GM12801 (cell line): ENCODE data around the gene FKBP15.

ENCODE experiments used
- TF ChIP-seq, protein P1 (sequence below): IDR thresholded peaks from one replicate; pipeline ENCODE4 v1.5.1; 2011; ENCODE audit warnings: control low read depth; ENCODE audit not compliant: insufficient read length; ENCODE audit errors: extremely low read depth

Gene FKBP15

GRCh38 chr9:113152699-113153098, 68.4 kb downstream of the FKBP15 start:
- TF ChIP-seq, protein P1, sequence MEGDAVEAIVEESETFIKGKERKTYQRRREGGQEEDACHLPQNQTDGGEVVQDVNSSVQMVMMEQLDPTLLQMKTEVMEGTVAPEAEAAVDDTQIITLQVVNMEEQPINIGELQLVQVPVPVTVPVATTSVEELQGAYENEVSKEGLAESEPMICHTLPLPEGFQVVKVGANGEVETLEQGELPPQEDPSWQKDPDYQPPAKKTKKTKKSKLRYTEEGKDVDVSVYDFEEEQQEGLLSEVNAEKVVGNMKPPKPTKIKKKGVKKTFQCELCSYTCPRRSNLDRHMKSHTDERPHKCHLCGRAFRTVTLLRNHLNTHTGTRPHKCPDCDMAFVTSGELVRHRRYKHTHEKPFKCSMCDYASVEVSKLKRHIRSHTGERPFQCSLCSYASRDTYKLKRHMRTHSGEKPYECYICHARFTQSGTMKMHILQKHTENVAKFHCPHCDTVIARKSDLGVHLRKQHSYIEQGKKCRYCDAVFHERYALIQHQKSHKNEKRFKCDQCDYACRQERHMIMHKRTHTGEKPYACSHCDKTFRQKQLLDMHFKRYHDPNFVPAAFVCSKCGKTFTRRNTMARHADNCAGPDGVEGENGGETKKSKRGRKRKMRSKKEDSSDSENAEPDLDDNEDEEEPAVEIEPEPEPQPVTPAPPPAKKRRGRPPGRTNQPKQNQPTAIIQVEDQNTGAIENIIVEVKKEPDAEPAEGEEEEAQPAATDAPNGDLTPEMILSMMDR, result no peak

- TF ChIP-seq, protein P1, result no peak
Observed at GRCh38 chr9:113151696-113152630, 69.1 kb downstream of the FKBP15 start.

DNA sequence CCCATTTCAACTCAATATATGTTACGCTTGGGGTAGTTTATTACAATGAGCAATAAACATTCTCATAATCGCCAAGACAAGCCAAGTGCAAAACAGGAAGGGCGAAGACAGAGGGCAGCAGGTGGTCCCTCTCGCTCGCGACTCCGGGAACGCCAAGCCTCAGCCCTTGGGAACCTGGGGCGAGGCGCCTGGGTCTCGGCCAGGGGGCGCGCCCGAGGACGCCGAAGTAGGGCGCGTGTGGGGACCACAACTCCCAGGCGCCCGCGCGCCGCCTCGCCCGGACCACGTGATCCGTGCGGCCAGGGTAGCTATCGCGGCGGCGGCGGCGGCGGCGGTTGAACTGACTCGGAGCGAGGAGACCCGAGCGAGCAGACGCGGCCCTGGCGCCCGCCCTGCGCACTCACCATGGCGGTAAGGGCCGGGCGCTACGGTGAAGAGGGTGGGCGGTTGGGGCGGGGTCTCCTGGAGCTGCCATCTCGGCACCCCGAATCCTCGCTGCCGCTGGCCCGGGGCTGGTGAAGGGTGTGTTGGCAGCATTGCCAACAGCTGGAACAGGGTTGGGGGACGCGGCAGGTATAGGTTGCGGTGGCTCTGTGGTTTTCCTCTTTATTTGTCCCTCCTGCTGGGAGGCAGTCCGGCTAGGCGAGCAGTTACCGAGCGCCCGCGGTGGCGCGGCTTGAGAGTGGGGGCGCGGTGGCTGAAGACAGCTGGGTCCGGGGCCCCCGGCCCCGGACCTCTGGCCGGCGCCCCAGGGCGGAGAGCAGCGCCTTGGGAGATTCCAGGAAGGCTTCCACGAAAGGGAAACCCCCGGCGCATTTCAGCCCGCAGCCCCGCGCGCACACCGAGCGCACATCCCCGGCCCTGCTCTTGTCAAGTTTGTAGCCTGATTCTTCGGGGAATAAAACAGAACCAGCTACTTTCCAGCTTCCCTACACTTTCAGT, 70.1 kb downstream of the FKBP15 start, which contains the start of gene SLC31A2:
TSS of gene SLC31A2 (plus strand) at position 338 of the 942 bp plus-strand sequence. CDS start at position 406, 68 bp downstream.
- TF ChIP-seq, protein P1, result no peak

DNA sequence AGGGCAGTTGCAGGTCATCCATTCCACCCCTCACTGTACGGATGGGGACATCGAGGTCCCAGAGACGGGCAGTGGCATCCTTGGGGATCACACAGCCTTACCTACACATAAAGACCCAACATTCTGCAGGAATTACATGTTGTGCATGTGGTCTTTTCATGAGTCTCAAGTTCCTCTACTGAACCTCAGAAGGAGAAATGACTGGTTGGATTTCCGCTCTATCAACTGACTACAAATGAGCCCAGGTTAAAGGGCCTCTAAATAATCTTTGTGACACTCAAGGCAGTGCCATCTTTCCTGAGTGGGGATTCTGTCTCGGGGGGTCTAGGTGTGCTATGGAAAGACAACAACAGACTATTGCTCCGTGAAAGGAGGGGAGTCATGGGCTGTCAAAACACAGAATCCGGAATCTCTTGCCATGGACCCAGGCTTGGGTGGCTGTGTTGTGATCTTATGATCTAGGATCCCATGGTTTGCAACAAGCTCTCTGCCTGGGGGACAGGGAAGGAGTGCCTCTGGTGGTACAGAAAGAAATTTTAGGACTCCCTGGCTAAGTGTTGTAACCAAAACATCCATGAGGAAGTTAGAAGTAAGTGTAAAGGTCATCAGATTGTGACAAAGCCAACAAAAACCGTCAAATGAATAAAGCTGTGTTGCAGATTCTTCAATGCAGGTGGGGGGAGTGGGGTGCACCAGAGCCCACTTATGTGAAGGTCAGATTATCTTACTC, 72.1 kb downstream of the FKBP15 start:
- TF ChIP-seq, protein P1, result no peak

GRCh38 chr9:113148372-113148705, 72.7 kb downstream of the FKBP15 start:
- TF ChIP-seq, protein P1, result no peak

DNA sequence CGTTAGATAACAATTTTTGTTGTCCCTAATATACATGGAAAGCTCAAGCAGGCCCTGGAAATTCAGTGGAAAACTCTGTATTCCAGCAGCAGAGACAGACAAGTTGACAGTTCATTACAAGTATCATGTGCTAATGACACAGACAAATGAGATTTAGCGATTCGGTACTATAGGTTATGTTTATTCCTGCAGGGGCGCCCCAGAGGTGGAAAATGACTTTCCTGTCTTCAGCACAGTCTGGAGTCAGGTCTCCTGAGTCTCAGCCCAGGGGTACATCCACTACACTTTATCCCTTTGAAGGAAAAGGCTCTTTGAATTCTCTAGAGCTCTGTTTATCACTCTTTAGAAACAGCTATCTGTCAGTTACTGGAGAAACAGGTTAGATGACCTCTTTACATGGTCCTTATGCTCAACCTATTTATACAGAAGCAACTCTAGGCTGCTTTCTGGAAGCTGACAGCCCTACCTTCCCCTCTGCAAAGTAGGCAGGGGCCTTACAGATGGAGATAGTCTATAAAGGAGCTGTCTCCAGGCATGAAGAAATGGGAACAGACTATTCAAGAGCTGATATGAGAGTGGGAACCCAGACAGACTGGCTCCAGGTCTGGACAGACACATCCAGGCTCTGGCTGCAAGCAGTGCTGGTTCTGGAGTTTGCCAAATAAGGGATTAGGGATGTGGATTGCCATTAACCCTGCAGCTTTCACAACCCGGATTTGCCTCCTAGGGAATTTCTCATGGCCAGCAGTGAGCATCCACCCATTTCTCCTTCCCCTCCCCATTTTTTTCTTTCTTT, 77.4 kb downstream of the FKBP15 start:
- TF ChIP-seq, protein P1, result no peak
